ENCODE results near the gene ZBTB8B.
"Not testable (repeated sequence)": the region's sequence is repeated elsewhere in the genome, so short reads cannot be mapped to it uniquely, and the experiment has no call there.

Gene ZBTB8B

GRCh38 chr1:32464716-32465577, at the start of gene ZBTB8B:
ZBTB8B (plus strand) TSS chr1:32465072; CDS start chr1:32470625, 5,553 bp downstream.
- FAIRE-seq, result no peak

DNA sequence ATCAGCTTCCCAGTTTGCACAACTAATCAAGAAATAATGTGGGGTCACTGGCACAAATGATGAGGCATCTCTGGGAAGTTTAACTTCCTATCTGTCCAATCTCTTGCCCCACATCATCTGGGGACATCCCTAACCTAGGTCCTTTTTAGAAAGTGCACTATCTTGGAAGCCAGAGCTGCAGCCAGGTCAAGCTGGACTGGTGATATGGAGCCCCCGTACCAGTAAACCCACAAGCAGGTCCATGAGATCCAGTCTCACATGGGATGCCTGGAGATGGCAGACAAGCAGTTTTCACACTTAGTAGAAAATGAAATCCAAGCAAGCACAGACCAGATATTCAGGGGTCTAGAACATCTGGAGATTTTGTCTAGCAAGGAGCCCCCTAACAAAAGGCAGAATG, 43.1 kb upstream of the ZBTB8B start:
- FAIRE-seq, result no peak

DNA sequence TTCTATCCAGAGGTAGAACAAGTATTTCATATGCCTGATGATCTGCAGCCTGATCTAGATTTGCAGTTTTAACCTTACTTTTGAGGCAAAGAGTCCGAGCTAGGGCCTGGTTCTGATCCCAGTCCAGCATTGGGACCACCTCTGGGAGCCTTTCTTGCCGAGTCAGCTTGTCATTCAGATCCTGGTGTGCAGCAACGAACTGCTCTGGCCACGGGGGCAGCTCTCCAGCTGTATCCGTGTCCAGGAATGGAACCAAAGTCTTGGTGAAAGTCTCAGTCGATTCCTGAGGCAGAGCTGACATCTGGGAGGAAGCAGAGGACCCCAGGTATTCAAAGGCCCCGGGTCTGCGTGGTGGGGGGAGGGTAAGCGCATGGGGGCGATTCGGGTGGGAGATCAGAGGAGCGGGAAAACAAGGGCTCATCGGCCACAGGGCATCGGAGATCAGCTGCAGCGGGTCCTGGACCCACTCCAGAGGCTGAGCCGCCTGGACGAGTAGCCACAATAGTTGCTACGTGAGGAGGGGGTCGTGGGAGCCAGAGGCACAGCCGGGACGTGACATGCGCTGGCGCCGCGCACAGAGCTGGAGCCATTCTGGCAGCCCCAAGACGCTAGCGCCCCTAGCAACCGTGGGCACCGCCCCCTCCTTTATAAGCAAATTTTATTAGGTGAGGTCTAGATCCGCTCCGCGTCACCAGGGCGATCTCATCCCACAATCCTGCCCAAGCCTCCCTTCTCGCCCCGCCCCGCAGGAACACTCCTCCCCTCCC, 38.2 kb upstream of the ZBTB8B start:
- no peak for FAIRE-seq

GRCh38 chr1:32427264-32427963, 37.5 kb upstream of the ZBTB8B start:
- FAIRE-seq, result no peak

- FAIRE-seq, result no peak
These were observed 33.0 kb upstream of the ZBTB8B start for GRCh38 chr1:32431736-32432400.

DNA sequence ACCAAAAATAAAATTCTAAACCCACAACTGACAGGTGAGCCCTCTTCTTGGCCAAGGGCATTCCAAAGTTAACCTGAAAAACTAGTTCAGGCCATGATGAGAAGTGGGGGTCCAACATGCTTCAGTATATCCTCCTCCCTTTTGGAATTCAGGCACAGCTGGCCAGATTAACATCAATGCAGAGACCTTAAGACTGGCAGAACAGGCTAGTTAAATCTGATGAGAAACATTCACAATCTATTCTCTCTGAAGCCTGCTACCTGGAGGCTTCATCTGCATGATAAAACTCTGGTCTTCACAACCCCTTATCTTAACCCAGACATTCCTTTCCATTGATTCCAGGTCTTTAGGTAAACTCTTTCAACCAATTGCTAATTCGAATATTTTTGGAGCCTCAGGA, 26.7 kb upstream of the ZBTB8B start:
- no peak for FAIRE-seq

DNA sequence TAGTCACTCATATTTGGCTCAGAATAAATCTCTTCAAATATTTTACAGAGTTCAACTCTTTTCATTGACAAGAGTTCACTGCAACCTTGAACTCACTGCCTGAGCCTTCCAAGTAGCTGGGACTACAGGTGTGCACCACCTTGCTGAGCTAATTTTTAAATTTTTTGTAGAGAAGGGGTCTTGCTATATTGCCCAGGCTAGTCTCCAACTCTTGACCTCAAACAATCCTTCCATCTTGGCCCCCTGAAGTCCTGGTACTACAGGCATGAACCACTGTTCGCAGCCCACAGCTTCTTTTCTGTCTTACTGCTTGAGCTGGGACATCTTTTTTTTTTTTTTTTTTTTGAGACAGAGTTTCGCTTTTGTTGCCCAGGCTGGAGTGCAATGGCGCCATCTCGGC, 26.1 kb upstream of the ZBTB8B start:
- not testable (repeated sequence) for FAIRE-seq

- FAIRE-seq, result not testable (repeated sequence)
These were observed 23.4 kb upstream of the ZBTB8B start for GRCh38 chr1:32441467-32441866.

DNA sequence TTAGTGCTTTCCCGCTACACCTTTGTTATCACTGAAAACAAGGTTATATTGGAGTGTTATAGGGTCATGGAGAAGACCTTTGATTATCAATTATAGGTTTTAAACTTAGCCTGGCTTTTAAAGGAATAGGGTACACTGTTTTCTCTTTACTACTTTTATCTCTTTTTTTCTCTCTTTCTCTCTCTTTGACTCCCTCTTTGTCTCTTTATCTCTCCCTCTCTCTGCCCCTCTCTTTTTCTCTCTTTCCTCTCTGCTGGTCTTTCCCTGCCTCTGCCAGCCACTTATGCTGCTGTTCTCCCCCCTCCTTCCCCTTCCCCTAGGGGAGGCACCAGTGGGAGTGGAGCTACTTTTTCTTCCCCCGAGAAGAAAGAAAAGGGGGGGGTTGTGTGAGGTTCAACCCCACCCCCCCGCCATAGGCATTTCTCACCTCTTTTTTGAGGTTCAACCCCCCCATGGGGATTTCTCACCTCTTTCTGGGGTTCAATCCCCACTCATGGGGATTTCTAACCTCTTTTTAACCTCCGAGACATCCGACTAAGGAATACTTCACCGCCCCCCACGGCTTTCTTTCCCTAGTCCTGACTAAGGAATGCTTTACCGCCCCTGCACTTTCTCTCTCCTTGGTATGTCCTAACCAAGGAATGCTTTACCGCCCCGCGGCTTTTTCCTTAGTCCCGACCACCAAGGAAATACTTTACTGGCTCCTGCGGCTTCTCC, 17.2 kb upstream of the ZBTB8B start:
- FAIRE-seq, result no peak

- peak; percentile 95 for FAIRE-seq
These were observed 16.6 kb upstream of the ZBTB8B start for GRCh38 chr1:32448186-32448772.

DNA sequence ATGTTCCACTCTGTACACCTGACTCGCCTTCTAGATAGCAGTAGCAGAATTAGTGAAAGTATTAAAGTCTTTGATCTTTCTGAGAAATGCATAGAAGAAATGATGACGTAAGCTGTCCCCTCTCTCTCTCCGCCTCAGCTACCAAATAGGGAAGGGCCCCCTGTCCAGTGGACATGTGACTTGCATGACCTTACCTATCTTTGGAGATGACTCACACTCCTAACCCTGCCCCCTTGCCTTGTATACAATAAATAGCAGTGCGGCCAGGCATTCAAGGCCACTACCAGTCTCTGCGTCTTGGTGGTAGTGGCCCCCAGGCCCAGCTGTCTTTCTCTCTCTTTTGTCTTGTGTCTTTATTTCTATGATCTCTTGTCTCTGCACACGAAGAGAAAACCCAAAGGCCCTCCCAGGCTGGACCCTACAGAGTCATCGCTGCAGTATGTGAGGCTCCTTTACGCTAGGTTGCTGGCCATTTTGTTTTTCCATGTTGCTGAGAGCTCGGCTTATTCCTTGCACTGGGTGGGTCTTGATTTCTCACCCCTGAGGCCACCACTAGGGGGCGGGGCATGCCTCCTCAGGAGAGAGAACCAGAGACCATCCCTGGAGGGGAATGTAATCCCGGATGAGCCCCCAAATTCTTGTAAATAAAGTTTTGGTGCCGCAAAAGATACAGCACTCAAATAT, 16.0 kb upstream of the ZBTB8B start:
- no peak for FAIRE-seq

- FAIRE-seq, result not testable (repeated sequence)
These were observed 15.4 kb upstream of the ZBTB8B start for GRCh38 chr1:32449457-32449831.

GRCh38 chr1:32454726-32455125, 10.1 kb upstream of the ZBTB8B start:
- FAIRE-seq, result no peak

GRCh38 chr1:32455958-32456357, 8.9 kb upstream of the ZBTB8B start:
- FAIRE-seq, result no peak

GRCh38 chr1:32458798-32459197, 6.1 kb upstream of the ZBTB8B start:
- FAIRE-seq, result not testable (repeated sequence)

DNA sequence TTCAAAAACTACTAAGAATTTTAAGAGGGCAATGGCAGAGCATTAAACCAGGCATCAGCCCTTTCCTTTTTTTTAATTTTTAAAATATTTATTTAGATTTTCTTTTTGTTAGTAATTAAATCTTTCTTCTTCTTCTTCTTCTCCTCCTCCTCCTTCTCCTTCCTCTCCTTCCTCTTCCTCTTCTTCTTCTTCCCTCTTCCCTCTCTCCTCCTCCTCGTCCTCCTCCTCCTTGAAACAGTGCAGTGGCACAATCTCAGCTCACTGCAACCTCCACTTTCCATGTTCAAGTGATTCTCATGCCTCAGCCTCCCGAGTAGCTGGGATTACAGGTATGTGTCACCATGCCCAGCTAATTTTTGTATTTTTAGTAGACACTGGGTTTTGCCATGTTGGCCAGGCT, 1.9 kb upstream of the ZBTB8B start:
- not testable (repeated sequence) for FAIRE-seq

- FAIRE-seq, result no peak
These were observed 619 bp upstream of the ZBTB8B start for GRCh38 chr1:32464191-32464715.

DNA sequence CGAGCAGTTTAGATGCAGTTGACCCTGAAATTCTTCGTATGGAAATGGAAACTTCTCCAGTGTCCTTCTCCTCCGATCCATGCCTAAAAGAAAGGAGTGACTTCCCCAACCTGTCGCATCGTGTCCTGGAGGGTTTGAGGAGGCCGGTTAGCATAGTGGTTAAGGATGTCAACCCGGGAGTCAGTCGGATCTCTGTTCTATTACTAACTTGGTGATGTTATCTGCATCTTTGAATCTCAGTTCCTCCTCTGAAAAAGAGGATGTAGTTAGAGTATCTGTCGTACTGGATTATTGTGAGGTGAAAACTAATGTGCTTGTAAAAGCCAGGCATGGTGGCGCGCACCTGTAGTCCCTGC, 684 bp downstream of the ZBTB8B start:
- FAIRE-seq, result no peak

- no peak for FAIRE-seq
These were observed 1.9 kb downstream of the ZBTB8B start for GRCh38 chr1:32466761-32467160.

DNA sequence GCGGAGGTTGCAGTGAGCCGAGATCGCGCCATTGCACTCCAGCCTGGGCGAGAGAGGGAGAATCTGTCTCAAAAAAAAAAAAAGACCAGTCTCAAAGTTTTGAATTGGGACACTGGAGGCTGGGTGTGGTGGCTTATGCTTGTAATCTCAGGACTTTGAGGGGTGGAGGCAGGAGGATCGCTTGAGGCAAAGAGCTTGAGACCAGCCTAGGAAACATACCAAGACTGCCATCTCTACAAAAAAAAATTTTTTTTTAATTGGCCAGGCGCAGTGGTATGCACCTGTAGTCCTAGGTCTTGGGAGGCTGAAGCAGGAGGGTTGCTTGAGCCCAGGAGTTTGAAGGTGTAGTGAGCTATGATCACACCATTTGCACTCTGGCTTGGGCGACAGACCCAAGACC, 3.9 kb downstream of the ZBTB8B start:
- FAIRE-seq, result no peak

GRCh38 chr1:32470431-32470830, 5.6 kb downstream of the ZBTB8B start:
- FAIRE-seq, result no peak
